ENCODE results near the gene ZNF530. TPM values are rescaled to one million over a fixed set of nuclear protein-coding genes. Genes with fewer than 3 reads are reported as not detected.

The ZNF530 gene
- total RNA-seq, 1 experiment from 2014 or later = 8.2 TPM

GRCh38 chr19:57615346-57615745 lies 15.7 kb downstream of the ZNF530 start:
- Mint-ChIP-seq H3K27ac (ENCODE audit: unreplicated experiment) (peak overlapping the region; percentile 11), H3K9me3 (ENCODE audit: low read depth, unreplicated experiment) (peaks cover 50% of the 10 kb centered on the region), H3K4me3 (ENCODE audit: low read depth, unreplicated experiment) (peak overlapping the region; percentile 75), H3K36me3 (ENCODE audit: insufficient read depth, unreplicated experiment) (peaks cover 38% of the 10 kb centered on the region), H3K4me1 (ENCODE audit: low read depth, unreplicated experiment) (peaks cover 9% of the 10 kb centered on the region), H3K27me3 (ENCODE audit: unreplicated experiment) (no peaks in the 10 kb centered on the region)
- TF ChIP-seq, protein P1, sequence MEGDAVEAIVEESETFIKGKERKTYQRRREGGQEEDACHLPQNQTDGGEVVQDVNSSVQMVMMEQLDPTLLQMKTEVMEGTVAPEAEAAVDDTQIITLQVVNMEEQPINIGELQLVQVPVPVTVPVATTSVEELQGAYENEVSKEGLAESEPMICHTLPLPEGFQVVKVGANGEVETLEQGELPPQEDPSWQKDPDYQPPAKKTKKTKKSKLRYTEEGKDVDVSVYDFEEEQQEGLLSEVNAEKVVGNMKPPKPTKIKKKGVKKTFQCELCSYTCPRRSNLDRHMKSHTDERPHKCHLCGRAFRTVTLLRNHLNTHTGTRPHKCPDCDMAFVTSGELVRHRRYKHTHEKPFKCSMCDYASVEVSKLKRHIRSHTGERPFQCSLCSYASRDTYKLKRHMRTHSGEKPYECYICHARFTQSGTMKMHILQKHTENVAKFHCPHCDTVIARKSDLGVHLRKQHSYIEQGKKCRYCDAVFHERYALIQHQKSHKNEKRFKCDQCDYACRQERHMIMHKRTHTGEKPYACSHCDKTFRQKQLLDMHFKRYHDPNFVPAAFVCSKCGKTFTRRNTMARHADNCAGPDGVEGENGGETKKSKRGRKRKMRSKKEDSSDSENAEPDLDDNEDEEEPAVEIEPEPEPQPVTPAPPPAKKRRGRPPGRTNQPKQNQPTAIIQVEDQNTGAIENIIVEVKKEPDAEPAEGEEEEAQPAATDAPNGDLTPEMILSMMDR (IDR thresholded peaks at IDR 0.05; ENCODE audit: unreplicated experiment) = no peak
- no TSS peak for BruUV-seq (replicated peaks)
- CTCF ChIA-PET = no interaction called here
- intact Hi-C loops (cut with micrococcal nuclease; ENCODE audit: unreplicated experiment) = no loop called here
- no peak for DNase-seq

DNA sequence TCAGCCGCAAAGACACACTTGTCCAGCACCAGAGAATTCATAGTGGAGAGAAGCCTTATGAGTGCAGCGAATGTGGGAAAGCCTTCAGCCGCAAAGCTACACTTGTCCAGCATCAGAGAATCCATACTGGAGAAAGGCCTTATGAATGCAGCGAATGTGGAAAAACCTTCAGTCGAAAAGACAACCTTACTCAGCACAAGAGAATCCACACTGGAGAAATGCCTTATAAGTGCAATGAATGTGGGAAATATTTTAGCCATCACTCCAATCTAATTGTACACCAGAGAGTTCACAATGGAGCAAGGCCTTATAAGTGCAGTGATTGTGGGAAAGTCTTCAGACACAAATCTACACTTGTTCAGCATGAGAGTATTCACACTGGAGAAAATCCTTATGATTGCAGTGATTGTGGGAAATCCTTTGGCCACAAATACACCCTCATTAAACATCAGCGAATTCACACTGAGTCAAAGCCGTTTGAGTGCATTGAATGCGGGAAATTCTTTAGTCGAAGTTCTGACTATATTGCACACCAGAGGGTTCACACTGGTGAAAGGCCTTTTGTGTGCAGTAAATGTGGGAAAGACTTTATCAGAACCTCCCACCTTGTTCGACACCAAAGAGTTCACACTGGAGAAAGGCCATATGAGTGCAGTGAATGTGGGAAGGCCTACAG lies 21.1 kb downstream of the ZNF530 start:
- TF ChIP-seq, protein P1 (IDR thresholded peaks at IDR 0.05; ENCODE audit: unreplicated experiment) = no peak
- Mint-ChIP-seq H3K36me3 (ENCODE audit: insufficient read depth, unreplicated experiment) (peaks cover 34% of the 10 kb centered on the region), H3K4me3 (ENCODE audit: low read depth, unreplicated experiment) (no peak overlapping the region), H3K9me3 (ENCODE audit: low read depth, unreplicated experiment) (peaks cover 31% of the 10 kb centered on the region), H3K27me3 (ENCODE audit: unreplicated experiment) (no peaks in the 10 kb centered on the region), H3K4me1 (ENCODE audit: low read depth, unreplicated experiment) (no peaks in the 10 kb centered on the region), H3K27ac (ENCODE audit: unreplicated experiment) (no peak overlapping the region)
- intact Hi-C loops (cut with micrococcal nuclease; ENCODE audit: unreplicated experiment) = no loop called here
- no peak for DNase-seq
- no TSS peak for BruUV-seq (replicated peaks)
- CTCF ChIA-PET = no interaction called here

DNA sequence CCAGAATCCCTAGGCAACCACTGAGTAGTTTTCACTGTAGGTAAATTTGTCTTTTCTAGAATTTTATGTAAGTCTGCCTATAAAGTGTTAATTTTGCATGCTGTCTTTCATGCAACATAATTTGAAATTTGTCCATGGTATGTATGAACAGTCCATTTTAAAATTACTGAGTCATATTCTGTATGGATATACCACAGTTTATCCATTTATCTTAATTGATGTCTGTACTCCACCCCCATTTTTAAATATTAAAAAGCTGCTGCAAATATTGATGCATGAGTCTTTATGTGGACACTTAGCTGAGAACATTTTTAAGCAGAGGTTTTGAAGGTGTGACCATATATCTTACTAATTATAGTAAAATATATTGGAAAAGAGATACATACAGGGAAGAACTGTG lies 23.4 kb downstream of the ZNF530 start:
- Mint-ChIP-seq H3K27me3 (ENCODE audit: unreplicated experiment) (no peaks in the 10 kb centered on the region), H3K4me3 (ENCODE audit: low read depth, unreplicated experiment) (no peak overlapping the region), H3K27ac (ENCODE audit: unreplicated experiment) (no peak overlapping the region), H3K36me3 (ENCODE audit: insufficient read depth, unreplicated experiment) (peaks cover 25% of the 10 kb centered on the region), H3K9me3 (ENCODE audit: low read depth, unreplicated experiment) (peaks cover 17% of the 10 kb centered on the region), H3K4me1 (ENCODE audit: low read depth, unreplicated experiment) (no peaks in the 10 kb centered on the region)
- TF ChIP-seq, protein P1 (IDR thresholded peaks at IDR 0.05; ENCODE audit: unreplicated experiment) = no peak
- CTCF ChIA-PET = no interaction called here
- DNase-seq = no peak
- intact Hi-C loops (cut with micrococcal nuclease; ENCODE audit: unreplicated experiment) = no loop called here
- BruUV-seq (replicated peaks) = no TSS peak

DNA sequence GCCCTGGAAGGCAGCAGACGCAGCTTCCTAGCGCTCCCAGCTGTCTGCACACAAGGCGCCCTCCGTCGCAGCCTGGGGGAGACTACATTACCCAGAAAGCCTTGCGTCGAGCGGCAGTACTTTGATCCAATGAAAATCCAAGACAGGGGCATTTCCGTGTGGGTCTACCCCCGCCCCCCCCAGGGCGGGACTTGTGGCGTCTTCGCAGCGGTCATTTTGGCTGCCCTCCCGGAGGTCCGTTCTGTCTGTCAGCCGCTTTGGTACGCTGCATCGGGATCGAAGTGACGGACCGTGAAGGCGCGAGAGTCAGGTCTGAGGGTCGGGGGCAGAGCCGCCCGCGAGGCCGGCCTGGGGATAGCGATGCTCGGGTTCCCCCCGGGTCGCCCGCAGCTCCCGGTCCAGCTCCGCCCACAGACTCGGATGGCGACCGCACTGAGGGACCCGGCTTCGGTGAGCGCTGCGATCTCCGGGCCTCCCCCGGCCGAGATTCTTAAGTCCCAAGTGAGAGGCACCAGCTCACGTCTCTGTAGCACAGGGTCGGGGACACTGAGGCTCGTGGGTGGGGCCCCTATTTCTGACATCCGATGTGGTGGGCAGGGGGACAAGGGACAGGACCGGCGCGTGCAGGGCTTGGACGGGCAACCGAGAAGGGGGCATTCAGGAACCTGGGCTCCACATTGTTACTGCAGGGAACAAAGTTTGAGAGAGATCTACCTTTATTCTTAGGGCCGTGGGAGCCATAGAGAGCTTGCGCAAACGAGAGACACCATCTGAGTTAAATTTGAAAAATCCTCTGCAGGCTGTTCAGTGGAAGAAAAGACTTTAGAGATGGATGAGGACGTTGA lies 33.5 kb downstream of the ZNF530 start, which contains the start of gene ZNF211:
Gene ZNF211 (plus strand): TSS at position 182 of the 845 bp plus-strand sequence. CDS start 179 bp downstream, at position 361.
- TF ChIP-seq, protein P1 (IDR thresholded peaks at IDR 0.05; ENCODE audit: unreplicated experiment) = no peak
- Mint-ChIP-seq H3K27ac (ENCODE audit: unreplicated experiment) (peak within 1 kb of the TSS; percentile 40), H3K4me3 (ENCODE audit: low read depth, unreplicated experiment) (peak within 1 kb of the TSS; percentile 83), H3K4me1 (ENCODE audit: low read depth, unreplicated experiment) (peaks cover 21% of the 10 kb centered on the region), H3K9me3 (ENCODE audit: low read depth, unreplicated experiment) (peaks cover 13% of the 10 kb centered on the region), H3K36me3 (ENCODE audit: insufficient read depth, unreplicated experiment) (peaks cover 26% of the 10 kb centered on the region), H3K27me3 (ENCODE audit: unreplicated experiment) (no peaks in the 10 kb centered on the region)
- CTCF ChIA-PET = no interaction called here
- peak; percentile 95 for DNase-seq
- intact Hi-C loops (cut with micrococcal nuclease; ENCODE audit: unreplicated experiment) = loop anchor here (2.0 kb wide), 1 partner anchor 48 kb away; the partner anchor contains the start of gene ZNF551
- no TSS peak for BruUV-seq (replicated peaks)
